Hematopoietic multipotent progenitor cell treated with erythropoietin and hydrocortisone succinate and interleukin-3 and kit ligand, for 4 days (in vitro differentiated cells): ENCODE data around the gene KCNIP4.

Experiments
- DNase-seq: peaks from one replicate; pipeline ENCODE4 v3.0.0-alpha.2; 2015

KCNIP4 gene

GRCh38 chr4:21753084-21753760 is 195.3 kb downstream of the KCNIP4 start:
- DNase-seq: no peak

- DNase-seq: no peak
Observed at GRCh38 chr4:21752616-21753015, 196.0 kb downstream of the KCNIP4 start.

GRCh38 chr4:21749924-21750323 is 198.6 kb downstream of the KCNIP4 start:
- no peak for DNase-seq

- no peak for DNase-seq
Observed at GRCh38 chr4:21749412-21749811, 199.2 kb downstream of the KCNIP4 start.

- no peak for DNase-seq
Observed at GRCh38 chr4:21744046-21744445, 204.5 kb downstream of the KCNIP4 start.

- DNase-seq: no peak
Observed at GRCh38 chr4:21742326-21742725, 206.2 kb downstream of the KCNIP4 start.

GRCh38 chr4:21738821-21739220 is 209.8 kb downstream of the KCNIP4 start:
- no peak for DNase-seq

GRCh38 chr4:21735866-21736265 is 212.7 kb downstream of the KCNIP4 start:
- DNase-seq: no peak

- no peak for DNase-seq
Observed at GRCh38 chr4:21733894-21734630, 214.5 kb downstream of the KCNIP4 start.

- no peak for DNase-seq
Observed at GRCh38 chr4:21728304-21728703, 220.3 kb downstream of the KCNIP4 start.

- no peak for DNase-seq
Observed at GRCh38 chr4:21726255-21726815, 222.2 kb downstream of the KCNIP4 start.

- DNase-seq: no peak
Observed at GRCh38 chr4:21722157-21722839, 226.3 kb downstream of the KCNIP4 start.

GRCh38 chr4:21716531-21716930 is 232.0 kb downstream of the KCNIP4 start:
- no peak for DNase-seq

GRCh38 chr4:21710179-21710835 is 238.3 kb downstream of the KCNIP4 start:
- no peak for DNase-seq

- DNase-seq: no peak
Observed at GRCh38 chr4:21709761-21710160, 238.8 kb downstream of the KCNIP4 start.

- DNase-seq: no peak
Observed at GRCh38 chr4:21709031-21709430, 239.5 kb downstream of the KCNIP4 start.

GRCh38 chr4:21699446-21699845 is 249.1 kb downstream of the KCNIP4 start:
- DNase-seq: no peak

GRCh38 chr4:21697583-21697982 is 251.0 kb downstream of the KCNIP4 start:
- no peak for DNase-seq

GRCh38 chr4:21695141-21695540 is 253.4 kb downstream of the KCNIP4 start:
- no peak for DNase-seq

GRCh38 chr4:21692241-21692640 is 256.3 kb downstream of the KCNIP4 start:
- no peak for DNase-seq

GRCh38 chr4:21688596-21689265 is 259.8 kb downstream of the KCNIP4 start:
- DNase-seq: no peak

GRCh38 chr4:21685911-21686310 is 262.7 kb downstream of the KCNIP4 start:
- DNase-seq: no peak
